ENCODE data around the gene EDAR.

EDAR gene

GRCh38 chr2:108923736-108924579, 65.1 kb downstream of the EDAR start:
- no peak for DNase-seq (ENCODE audit: low spot score)

DNA sequence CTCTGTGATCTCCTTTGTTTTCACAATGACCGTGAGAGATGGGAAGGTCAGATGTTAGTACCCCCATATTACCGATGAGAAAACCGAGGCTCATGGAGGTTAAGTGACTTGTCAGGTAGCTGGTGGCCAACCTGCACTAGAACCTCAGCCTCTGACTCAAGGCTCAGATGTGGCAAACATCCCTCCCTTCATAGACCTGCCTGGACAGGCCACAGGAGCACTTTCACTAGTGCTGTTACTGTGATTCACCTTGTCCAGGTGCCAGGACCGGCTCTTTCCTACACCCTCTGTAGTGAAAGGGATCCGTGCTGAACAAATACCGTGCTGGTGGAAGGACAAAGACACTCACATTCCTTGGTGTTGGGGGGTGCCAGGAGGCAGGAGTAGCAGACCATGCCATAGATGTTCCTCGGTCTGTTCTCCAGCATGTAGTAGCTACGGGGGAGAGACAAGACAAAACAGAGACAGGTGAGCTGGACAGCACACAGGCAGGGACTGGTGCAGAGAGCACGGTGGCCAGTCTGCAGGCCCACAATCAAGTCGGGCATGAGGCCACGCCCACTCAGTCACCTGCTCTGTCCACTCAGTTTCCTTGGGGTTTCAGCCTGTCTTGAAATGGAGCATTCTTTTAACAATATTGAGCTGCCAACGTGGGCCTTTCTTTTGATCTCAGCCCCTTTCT, 65.9 kb downstream of the EDAR start:
- peak; percentile 43 for DNase-seq (ENCODE audit: low spot score)

DNA sequence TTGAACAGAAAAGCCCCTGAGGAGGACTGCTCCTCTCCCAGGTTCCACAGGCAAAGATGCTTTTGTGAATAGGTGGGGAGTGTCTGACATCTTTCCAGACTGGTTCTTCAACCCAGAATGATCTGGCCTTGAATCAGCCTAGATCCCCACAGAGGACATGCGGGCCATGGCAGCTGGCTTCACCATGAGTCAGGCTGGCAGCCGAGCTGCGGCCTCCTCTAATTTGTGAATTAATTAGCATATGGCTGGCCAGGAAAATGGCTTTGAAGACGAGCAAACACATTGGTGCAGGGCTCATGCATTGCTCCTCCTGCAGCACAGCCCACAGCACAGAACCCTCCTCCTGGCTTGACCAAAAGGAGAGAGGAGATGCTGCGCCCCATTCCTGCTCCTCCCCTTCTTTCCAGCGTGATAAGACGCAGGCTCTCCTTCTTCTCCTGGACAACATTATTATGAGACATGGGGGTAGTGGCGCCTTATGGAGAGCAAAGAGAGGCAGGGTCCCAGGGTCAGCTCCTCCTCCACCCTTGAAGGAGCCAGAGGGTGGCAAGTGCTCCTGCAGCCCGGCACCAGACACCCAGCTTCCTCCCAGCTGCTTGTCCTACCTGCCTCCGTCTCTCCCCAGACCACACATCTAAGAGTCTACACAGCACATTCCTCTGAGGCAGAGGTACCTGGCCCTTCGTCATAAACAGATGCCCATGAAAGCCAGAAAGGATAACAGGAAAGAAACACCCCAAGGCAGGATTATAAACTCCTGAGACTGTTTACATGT, 66.7 kb downstream of the EDAR start:
- no peak for DNase-seq (ENCODE audit: low spot score)

DNA sequence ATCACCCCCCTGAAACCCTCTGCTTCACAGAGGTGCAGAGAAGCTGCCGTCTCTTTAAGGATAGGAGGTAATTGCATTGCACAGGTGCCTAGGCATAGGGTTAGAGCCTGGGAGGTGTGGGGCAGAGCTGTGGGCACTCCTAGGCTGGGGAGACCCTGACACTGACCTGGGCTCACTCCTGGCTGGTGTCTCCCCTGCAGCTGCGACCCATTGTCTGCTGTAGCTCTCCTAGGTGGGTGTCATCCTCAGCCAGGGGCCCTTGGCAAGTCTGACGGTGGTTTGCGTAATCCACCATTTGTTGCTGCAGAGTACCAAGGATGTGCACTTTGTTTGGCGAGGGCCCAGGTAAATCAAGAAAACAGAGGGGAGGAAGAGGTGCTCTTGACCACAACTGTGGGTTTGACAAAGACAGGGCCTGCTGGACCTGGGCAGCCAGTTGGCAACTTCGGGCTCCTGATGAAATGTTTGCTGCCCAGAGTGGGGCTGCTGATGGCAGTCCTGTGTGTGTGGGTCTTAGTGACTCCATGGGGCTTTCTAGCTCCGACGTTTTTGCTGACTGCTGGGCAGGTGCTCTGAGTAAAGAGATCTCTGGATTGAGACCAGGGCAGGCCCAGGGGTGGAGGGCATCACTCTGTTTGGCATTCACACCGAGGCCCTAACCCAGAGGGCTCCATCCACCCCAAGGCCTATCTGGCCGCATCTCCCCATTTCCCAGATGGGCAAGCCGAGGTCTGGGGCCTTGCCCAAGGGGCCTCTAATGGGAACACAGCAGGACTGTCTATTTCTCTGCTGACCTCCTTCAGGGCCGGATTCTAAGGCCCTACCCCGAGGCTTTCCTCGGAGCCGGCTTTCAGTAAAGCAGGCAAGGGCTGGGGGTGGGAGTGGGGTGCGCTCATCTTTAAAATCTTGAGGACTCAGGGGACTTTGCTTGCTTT, 67.7 kb downstream of the EDAR start:
- DNase-seq (ENCODE audit: low spot score): no peak

DNA sequence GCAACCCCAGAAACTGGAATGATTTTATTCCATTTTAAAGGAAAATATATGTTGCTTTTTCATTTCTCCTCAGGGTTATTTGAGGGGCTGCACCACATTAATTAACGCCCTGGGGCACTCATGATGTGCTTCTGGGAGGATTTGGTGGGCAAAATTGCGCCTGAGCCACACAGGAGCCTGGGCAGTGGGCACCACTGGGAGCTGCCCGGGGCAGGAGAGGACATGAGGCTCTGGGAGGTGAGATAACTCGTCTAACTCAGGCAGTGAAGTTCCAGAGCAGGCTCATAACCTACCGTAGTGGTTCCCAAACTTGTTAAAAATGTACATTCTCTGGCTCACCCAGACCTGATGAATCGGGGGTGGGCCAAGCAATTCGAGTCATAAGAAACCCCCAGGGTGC, 68.3 kb downstream of the EDAR start:
- no peak for DNase-seq (ENCODE audit: low spot score)

- DNase-seq (ENCODE audit: low spot score): no peak
These were observed 69.2 kb downstream of the EDAR start for GRCh38 chr2:108919571-108920373.

DNA sequence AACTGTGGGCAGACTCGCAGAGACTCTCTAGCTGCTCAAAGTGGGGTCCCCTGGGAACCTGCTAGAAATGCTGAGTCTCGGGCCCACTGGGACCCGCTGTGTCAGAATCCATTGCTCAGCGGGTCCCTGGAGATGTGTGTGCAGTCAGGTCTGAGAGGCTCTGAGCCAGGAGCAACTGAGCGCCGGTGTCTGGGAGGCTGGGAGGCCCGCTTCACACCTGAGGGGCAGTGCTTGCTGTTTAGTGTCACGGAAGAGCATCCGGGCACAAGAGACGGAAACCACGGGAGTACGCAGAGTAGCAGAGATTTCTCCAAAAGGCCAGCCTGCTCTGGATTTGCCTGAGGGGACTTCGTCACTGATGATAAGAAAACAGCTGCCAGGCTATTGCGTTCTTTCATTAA, 70.1 kb downstream of the EDAR start:
- no peak for DNase-seq (ENCODE audit: low spot score)

DNA sequence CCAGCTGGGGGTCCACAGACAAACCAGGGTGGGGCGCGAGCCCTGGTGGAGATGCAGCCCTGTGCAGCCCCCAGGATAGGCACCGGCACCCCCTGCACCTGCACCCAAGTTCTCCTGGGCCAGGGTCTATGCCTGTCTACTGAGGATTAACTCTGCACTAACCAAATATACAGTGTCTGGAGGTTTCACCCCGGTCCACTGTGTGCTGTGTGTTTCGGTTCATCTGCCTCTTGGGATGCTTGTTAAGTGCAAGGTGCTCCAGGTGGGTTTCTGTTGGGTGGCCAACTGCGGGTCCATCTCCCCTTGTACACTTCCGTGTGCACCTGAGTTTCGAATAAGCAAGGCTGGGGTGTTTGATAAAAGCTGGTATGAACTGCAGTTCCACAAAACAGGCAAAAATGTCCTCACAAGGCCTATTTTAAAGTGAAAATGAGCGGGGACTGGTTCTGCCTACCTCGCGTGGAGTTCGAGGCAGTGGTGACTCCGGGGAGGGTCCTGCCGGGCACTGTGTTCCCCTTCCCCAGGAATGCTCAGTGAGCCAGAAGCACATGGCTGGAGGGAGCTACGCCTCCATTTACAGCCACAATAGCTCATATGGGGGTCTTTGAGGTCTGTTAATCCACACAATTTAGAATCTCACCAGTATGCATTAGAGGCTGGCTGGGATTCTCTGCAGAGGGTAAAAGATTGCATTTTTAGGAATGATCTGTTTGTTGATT, 70.7 kb downstream of the EDAR start:
- no peak for DNase-seq (ENCODE audit: low spot score)

DNA sequence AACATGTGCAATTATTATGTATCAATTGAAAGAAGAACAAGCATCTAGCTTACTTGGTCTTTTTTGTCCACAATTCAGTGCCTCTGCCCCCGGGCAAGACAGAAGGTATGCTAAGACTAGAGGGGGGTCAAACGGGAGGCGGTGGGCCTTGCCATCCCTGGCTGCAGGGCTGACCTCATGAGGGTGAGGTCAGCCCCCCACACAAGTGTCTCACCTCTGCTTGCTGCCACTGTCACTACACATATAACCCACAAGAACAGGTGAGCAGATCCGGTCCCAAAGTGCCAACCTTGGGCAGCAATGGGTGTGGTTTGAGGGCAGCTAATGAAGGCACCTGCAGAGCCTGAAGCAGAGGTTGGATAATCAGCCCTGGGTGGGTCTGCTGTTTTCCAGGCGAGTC, 71.5 kb downstream of the EDAR start:
- no peak for DNase-seq (ENCODE audit: low spot score)

DNA sequence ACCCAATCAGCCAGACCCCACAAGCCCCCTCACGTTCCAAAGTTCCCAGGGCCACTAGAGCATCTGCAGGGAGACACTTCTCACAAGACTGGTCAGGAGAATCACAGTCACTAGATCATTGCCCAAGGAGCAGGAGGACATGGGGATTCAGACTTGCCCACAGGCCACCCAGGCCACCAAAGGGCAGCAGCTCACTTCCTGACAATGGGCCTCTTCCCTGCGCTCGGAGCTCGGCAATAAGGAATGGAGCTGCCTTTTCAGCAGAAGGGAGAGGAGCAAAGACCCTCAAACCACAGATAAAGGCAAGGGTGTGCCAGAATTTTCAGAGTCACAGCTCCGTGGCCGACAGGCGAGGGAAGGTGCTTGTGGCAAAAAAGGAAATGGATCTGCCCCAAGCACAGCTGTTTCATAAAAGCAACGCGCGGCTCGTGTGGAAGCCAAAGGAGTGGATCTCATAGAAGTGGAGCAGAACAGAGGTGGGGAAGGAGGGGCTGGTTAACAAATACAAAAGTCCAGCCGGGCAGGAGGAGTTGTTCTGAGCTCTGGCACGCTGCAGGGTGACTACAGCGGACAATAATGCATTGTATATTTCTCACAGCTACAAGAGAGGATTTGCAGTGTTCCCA, 72.1 kb downstream of the EDAR start:
- no peak for DNase-seq (ENCODE audit: low spot score)

DNA sequence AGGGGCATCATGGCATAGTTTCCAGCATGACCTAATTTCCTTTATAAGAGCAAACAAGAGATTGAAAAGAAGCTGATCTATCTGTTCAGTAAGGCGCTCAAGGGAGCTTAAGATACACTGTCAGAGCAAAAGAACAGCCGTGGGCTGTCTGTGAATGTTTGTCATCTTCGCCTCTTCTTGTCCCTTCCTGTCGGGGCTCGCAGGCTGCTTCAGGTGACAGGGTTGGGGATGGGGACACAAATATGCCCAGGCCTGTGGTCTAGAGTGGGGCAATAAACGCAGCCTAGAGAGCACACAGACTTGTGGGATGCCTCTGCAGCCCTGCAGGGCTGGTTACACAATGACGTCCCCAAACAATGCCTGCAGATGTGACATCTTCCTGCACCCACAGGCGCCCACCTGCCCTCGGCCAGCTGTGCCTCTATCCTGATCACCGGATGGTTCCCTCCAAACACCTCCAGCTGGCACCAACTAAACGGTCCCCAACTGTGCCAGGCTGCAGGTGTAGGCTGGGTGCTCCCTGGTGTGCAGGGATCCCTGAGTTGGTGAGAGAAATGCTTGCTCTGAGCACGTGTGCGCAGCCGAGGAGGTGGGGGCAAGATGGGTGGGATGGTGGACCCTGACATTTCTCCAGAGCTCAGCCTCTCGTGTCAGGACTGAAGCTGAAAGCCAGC, 72.8 kb downstream of the EDAR start:
- DNase-seq (ENCODE audit: low spot score): no peak

DNA sequence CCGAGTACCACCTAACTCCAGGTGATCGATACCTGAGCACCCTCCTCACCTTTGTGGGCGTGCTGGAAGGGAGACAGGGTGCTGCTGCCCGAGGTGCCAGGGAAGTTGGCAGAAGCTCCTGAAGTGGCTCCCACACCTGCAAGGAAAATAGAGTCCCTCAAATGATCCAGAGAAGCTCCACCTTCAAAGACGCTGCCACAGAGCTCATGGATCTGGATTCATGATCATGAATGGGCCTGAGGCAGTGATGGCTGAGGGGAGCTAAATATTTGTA, 76.5 kb downstream of the EDAR start:
- no peak for DNase-seq (ENCODE audit: low spot score)

DNA sequence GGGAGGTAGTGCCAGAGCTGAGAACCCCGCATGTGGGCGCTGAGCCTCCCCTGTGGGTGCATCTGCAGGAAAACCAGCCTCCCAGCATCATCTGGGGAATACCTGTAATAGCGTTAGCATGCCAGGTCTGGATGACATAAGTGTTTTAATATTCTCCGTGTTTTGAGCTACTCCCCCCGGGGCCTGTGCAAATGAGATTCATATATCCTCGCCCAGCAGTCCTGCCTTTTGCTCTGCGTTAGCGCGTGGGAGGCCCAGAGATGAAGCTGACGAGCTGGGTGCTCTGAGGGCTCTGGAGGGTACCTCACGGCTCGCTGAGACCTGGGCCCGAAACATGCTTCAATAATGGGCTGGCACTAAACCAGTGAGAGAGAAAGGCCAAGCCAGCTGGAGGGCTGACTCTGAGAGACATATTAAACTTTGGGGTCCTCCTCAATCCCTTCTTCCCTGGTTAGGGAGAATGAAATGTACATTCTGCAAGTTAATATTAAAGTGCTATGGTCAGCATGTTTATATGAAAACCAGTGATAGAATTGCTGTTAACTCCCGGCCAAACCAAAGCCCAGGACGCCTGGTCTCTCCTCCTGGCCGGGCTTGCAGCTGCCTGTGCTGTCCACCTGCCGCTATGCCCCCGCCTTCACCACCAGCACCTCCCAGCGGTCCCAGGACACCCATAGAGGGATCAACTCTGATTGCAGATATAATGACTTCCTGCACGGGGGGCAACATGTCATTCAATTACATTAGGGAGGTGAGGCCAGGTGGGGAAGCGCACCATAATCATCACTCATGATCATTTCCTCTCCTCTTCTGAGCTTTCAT, 77.0 kb downstream of the EDAR start:
- no peak for DNase-seq (ENCODE audit: low spot score)

GRCh38 chr2:108911401-108911800, 77.6 kb downstream of the EDAR start:
- DNase-seq (ENCODE audit: low spot score): no peak

- no peak for DNase-seq (ENCODE audit: low spot score)
These were observed 78.3 kb downstream of the EDAR start for GRCh38 chr2:108910541-108911396.

DNA sequence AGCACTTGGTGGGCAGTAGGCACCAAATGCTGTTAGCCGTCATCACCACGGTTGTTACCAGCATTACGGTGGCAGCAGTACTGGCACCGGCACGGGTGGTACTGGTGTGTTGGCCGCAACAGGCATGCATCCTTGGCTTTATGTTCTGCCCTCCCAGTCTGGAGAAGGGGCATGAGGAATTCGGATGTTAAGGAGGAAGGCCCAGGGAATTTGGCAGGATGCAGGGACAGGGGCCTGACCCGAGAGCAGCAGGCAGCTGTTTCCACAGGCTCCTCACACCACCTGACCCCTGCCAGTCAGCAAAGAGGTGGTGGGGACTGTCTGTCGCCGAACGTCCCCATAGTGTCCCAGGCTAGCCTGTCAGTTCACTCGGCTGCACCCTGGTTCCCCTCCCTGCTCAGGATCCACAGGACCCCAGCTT, 79.0 kb downstream of the EDAR start:
- no peak for DNase-seq (ENCODE audit: low spot score)

GRCh38 chr2:108909275-108909823, 79.7 kb downstream of the EDAR start:
- DNase-seq (ENCODE audit: low spot score): no peak
